ENCODE results near the gene SPTLC3.

The SPTLC3 gene

GRCh38 chr20:13101706-13102105, 92.9 kb downstream of the SPTLC3 start:
- no peak for DNase-seq

- no peak for DNase-seq
Measured at GRCh38 chr20:13102237-13102636, 93.5 kb downstream of the SPTLC3 start.

- no peak for DNase-seq
Measured at GRCh38 chr20:13102694-13103093, 93.9 kb downstream of the SPTLC3 start.

- DNase-seq, result no peak
Measured at GRCh38 chr20:13105039-13105438, 96.3 kb downstream of the SPTLC3 start.

- no peak for DNase-seq
Measured at GRCh38 chr20:13105864-13106457, 97.2 kb downstream of the SPTLC3 start.

GRCh38 chr20:13109658-13110057, 100.9 kb downstream of the SPTLC3 start:
- DNase-seq, result no peak

GRCh38 chr20:13110796-13111195, 102.0 kb downstream of the SPTLC3 start:
- DNase-seq, result no peak

GRCh38 chr20:13111249-13111911, 102.6 kb downstream of the SPTLC3 start:
- no peak for DNase-seq

GRCh38 chr20:13113731-13114130, 105.0 kb downstream of the SPTLC3 start:
- DNase-seq, result no peak

- no peak for DNase-seq
Measured at GRCh38 chr20:13117200-13117599, 108.4 kb downstream of the SPTLC3 start.

GRCh38 chr20:13118676-13119075, 109.9 kb downstream of the SPTLC3 start:
- no peak for DNase-seq

GRCh38 chr20:13119583-13119982, 110.8 kb downstream of the SPTLC3 start:
- peak; percentile 25 for DNase-seq

GRCh38 chr20:13120471-13120870, 111.7 kb downstream of the SPTLC3 start:
- no peak for DNase-seq

- DNase-seq, result no peak
Measured at GRCh38 chr20:13121840-13122515, 113.2 kb downstream of the SPTLC3 start.

GRCh38 chr20:13125486-13125885, 116.7 kb downstream of the SPTLC3 start:
- DNase-seq, result no peak

- DNase-seq, result no peak
Measured at GRCh38 chr20:13128173-13128572, 119.4 kb downstream of the SPTLC3 start.

- no peak for DNase-seq
Measured at GRCh38 chr20:13130061-13130706, 121.4 kb downstream of the SPTLC3 start.

- DNase-seq, result no peak
Measured at GRCh38 chr20:13130707-13131103, 121.9 kb downstream of the SPTLC3 start.

GRCh38 chr20:13131688-13132087, 122.9 kb downstream of the SPTLC3 start:
- no peak for DNase-seq

- DNase-seq, result no peak
Measured at GRCh38 chr20:13139459-13140150, 130.8 kb downstream of the SPTLC3 start.

GRCh38 chr20:13140201-13140600, 131.4 kb downstream of the SPTLC3 start:
- DNase-seq, result no peak

- no peak for DNase-seq
Measured at GRCh38 chr20:13140775-13141174, 132.0 kb downstream of the SPTLC3 start.

- no peak for DNase-seq
Measured at GRCh38 chr20:13141546-13141945, 132.8 kb downstream of the SPTLC3 start.
